ENCODE measurements around the gene RBM18. TPM values are rescaled to one million over a fixed set of nuclear protein-coding genes. Genes with fewer than 3 reads are reported as not detected.

The RBM18 gene
- total RNA-seq, 1 donor from 2014 or later: 24.2 TPM

- no peak overlapping the region for H3K4me3 Mint-ChIP-seq
- no peak for TF ChIP-seq CTCF (conservative IDR thresholded peaks at IDR 0.05)
- no peak overlapping the region for H3K27ac Mint-ChIP-seq
- no peaks in the 10 kb centered on the region for H3K36me3 Mint-ChIP-seq
- no peaks in the 10 kb centered on the region for H3K9me3 Mint-ChIP-seq
- no peak for DNase-seq (ENCODE audit: extremely low spot score, unreplicated experiment)
- peaks cover 3% of the 10 kb centered on the region for H3K27me3 Mint-ChIP-seq
- peaks cover 23% of the 10 kb centered on the region for H3K4me1 Mint-ChIP-seq (ENCODE audit: unreplicated experiment)
Observed at GRCh38 chr9:122188369-122188768, 76.3 kb downstream of the RBM18 start.

Other genes with a start within 250 kb of the RBM18 start
- gene TTLL11, start 171.5 kb downstream of the RBM18 start, total RNA-seq (ENCODE audit: low replicate concordance): 5.8 and 8.6 TPM in 2 replicates
- gene NDUFA8, start 105.1 kb downstream of the RBM18 start, total RNA-seq (ENCODE audit: low replicate concordance): 65.4 and 68.7 TPM in 2 replicates
- 0.88 and 2.1 TPM in 2 replicates for gene MORN5, start 104.9 kb downstream of the RBM18 start, total RNA-seq (ENCODE audit: low replicate concordance)
- gene LHX6, start 35.9 kb downstream of the RBM18 start, total RNA-seq (ENCODE audit: low replicate concordance): 0.48 and 10.0 TPM in 2 replicates
- 41.2 and 51.4 TPM in 2 replicates for gene MRRF, start within 50 bp of the RBM18 start, total RNA-seq (ENCODE audit: low replicate concordance)
- gene PTGS1, start 106.2 kb upstream of the RBM18 start, total RNA-seq (ENCODE audit: low replicate concordance): 1.1 and 1.7 TPM in 2 replicates
- gene OR1J1, start 213.1 kb upstream of the RBM18 start, total RNA-seq (ENCODE audit: low replicate concordance): not detected in 2 replicates
- gene OR1J2, start 246.0 kb upstream of the RBM18 start, total RNA-seq (ENCODE audit: low replicate concordance): not detected in 2 replicates